ENCODE data around the gene NEDD8.
"Not testable (repeated sequence)": the region's sequence is repeated elsewhere in the genome, so short reads cannot be mapped to it uniquely, and the experiment has no call there.

Gene NEDD8

GRCh38 chr14:24206260-24207103 is 25.7 kb downstream of the NEDD8 start:
- DNase-seq (ENCODE audit: low read depth): no peak
- in situ Hi-C loops (cut with HindIII; ENCODE audit: low sequenced_read_pairs): loop anchor here (10.0 kb wide), 1 partner anchor 228 kb away; no protein-coding TSS in a partner anchor
- no peak for TF ChIP-seq CTCF (IDR thresholded peaks at IDR 0.05; ENCODE audit: low read depth, low read length, missing control alignments)
- no peak overlapping the region for H3K4me3 ChIP-seq (ENCODE audit: low read depth, low read length)

DNA sequence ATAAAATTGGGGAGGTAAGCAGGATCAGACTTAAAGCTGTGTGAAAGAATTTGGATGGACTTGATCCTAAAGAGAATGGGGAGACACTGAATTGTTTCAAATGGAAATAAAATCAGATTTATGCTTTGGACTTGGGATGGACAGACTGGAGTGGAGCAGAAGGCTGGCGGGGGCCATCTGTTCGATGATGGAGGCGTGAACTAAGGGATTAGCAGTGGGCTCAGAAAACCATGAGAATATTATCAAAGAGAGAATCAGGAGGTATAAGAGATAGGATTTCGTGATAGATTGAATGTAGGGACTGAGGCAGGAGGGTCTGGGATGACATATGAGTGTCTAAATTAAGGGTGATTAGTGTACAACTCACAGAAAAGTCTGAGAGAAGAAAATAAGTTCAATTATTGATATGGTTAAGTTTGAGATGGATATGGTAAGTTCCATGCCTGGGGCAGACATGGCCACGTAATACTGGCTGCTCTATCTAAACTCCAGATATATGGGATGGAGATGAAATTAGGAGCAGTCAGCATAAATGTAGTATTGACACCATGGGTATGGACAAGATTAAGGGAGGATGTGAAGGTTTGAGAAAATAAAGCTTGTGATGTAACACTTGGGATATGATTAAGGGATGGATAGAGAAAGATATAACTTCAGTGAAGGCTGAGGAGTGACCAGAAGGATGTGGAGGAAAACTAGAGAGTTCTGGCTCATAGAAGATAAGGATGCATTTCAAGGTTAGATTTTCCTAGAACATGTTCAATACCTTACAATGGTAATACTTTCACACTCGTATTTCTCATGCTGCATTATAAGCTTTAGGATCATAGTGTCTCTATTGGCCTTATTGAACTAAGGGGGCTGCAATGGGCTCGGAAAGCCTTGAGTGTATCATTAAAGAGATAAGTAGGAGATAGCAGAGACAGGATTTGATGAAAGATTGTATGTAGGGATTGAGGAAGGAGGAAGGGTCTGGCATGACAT is 27.7 kb downstream of the NEDD8 start:
- DNase-seq (ENCODE audit: low read depth): no peak
- no peak for TF ChIP-seq CTCF (IDR thresholded peaks at IDR 0.05; ENCODE audit: low read depth, low read length, missing control alignments)

GRCh38 chr14:24203249-24203886 is 28.8 kb downstream of the NEDD8 start:
- H3K4me3 ChIP-seq (ENCODE audit: low read depth, low read length); DNase-seq (ENCODE audit: low read depth): not testable (repeated sequence)
- in situ Hi-C loops (cut with HindIII; ENCODE audit: low sequenced_read_pairs): loop anchor here (10.0 kb wide), 1 partner anchor 231 kb away; no protein-coding TSS in a partner anchor

More for the DNA sequence above, 27.7 kb downstream of the NEDD8 start:
- no peak overlapping the region for H3K4me3 ChIP-seq (ENCODE audit: low read depth, low read length)
- in situ Hi-C loops (cut with HindIII; ENCODE audit: low sequenced_read_pairs): loop anchor here (10.0 kb wide), 1 partner anchor 230 kb away; no protein-coding TSS in a partner anchor

DNA sequence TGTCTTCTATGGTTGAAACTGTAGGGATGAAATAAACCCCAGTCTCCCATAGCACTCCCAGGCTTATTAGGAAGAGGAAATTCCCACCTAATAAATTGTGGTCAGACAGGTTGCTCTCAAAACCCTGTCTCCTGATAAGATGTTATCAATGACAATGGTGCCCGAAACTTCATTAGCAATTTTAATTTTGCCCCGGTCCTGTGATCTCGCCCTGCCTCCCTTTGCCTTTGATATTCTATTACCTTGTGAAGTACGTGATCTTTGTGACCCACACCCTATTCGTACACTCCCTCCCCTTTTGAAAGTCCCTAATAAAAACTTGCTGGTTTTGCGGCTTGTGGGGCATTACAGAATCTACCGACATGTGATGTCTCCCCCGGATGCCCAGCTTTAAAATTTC is 29.6 kb downstream of the NEDD8 start:
- not testable (repeated sequence) for H3K4me3 ChIP-seq (ENCODE audit: low read depth, low read length); DNase-seq (ENCODE audit: low read depth)
- in situ Hi-C loops (cut with HindIII; ENCODE audit: low sequenced_read_pairs): loop anchor here (10.0 kb wide), 1 partner anchor 232 kb away; no protein-coding TSS in a partner anchor

DNA sequence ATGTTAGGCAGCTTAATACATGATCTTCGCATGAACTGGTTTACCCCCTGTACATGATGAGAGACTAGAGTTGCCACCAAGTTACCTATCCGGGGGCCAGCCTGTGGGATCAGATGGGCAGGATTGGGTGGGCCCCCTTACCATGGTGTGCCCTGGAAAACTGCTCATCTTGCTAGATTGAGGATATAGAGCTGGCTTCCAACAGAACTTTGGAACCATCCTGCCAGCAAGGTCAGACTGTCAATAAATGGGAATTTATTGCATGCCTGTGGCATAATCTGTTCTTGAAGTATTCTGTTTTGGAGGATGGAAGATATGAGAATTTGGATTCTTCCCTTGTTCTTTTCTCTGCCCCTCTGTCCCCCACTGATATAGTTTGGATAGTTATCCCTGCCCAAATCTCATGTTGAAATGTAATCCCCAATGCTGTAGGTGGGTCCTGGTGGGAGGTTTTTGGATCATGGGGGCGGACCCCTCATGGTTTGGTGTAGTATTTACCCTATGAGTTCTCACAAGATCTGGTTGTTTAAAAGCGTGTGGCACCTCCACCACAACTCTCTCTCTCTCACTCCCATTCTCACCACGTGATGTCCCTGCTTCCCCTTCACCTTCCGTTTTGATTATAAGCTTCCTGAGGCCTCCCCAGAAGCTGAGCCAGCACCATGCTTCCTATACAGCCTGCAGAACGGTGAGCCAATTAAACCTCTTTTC is 33.2 kb downstream of the NEDD8 start:
- TF ChIP-seq CTCF (IDR thresholded peaks at IDR 0.05; ENCODE audit: low read depth, low read length, missing control alignments): no peak
- in situ Hi-C loops (cut with HindIII; ENCODE audit: low sequenced_read_pairs): no loop called here
- DNase-seq (ENCODE audit: low read depth): no peak
- H3K4me3 ChIP-seq (ENCODE audit: low read depth, low read length): no peak overlapping the region

DNA sequence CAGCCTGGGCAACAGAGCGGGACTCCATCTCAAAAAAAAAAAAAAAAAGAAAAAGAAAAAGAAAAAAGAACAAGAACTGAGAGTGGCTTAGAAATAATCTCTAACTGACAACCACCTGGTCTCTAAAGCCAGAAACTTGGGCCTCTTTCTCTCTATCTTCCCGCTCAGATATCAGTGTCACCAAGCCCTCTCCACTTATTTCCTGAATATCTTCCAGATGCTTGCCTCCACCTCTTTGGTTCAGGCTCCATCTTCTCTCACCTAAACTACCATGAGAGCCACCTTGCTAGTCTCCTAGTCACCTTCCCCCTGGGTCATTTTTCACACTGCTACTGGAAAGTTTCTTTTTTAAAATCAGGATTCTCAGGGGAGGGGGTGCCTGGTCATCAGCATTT is 35.1 kb downstream of the NEDD8 start:
- no peak for DNase-seq (ENCODE audit: low read depth)
- in situ Hi-C loops (cut with HindIII; ENCODE audit: low sequenced_read_pairs): no loop called here
- H3K4me3 ChIP-seq (ENCODE audit: low read depth, low read length): no peak overlapping the region
- no peak for TF ChIP-seq CTCF (IDR thresholded peaks at IDR 0.05; ENCODE audit: low read depth, low read length, missing control alignments)

Data from astrocyte of the cerebellum (primary cell).